Prostate gland (tissue), 2 donors: ENCODE data around the gene SLC10A7.

Source experiments
- CTCF ChIP-seq, 4 experiments: fragments of 200-600 bp in 2 of 4; fragments of 450-650 bp in 2 of 4; sonication (generic) in 2 of 4; IDR thresholded peaks; 1 replicate in 3 of 4; 2 replicates in 1 of 4; pipeline ENCODE4 v1.5.1; 2016 to 2019; ENCODE audit warnings: antibody characterized with exemption in 4 of 4, mild to moderate bottlenecking in 2 of 4, moderate library complexity in 2 of 4
- POLR2A ChIP-seq: fragments of 450-650 bp; IDR thresholded peaks from one replicate; pipeline ENCODE4 v1.6.1; 2016; ENCODE audit warnings: antibody characterized with exemption, mild to moderate bottlenecking
- POLR2AphosphoS5 ChIP-seq: sonication (generic); formaldehyde crosslinking; IDR thresholded peaks from one replicate; pipeline ENCODE4 v1.6.1; 2017; ENCODE audit warnings: antibody characterized with exemption

GRCh38 chr4:146237092-146237491 lies 284.6 kb downstream of the SLC10A7 start:
- TF ChIP-seq CTCF (IDR thresholded peaks at IDR 0.05), result no peak
- TF ChIP-seq POLR2A, result no peak
- no peak for TF ChIP-seq POLR2AphosphoS5
